ENCODE measurements around the gene MANBA.

The MANBA gene

GRCh38 chr4:102760645-102761295 is at the start of gene MANBA:
TSS of gene MANBA (minus strand) at chr4:102760968. CDS start at chr4:102760894, 74 bp downstream.
- Histone ChIP-seq H2AFZ (ENCODE audit: low read length) (peak within 1 kb of the TSS; percentile 98), H3K4me3 (ENCODE audit: low read length, poor library complexity, severe bottlenecking) (peak within 1 kb of the TSS; percentile 79), H3K4me1 (ENCODE audit: insufficient read depth, low read length, poor library complexity, severe bottlenecking) (peaks cover 24% of the 10 kb centered on the region), H3K36me3 (ENCODE audit: insufficient read depth, low read length) (no peaks in the 10 kb centered on the region), H3F3A (ENCODE audit: low read depth) (peaks cover 3% of the 10 kb centered on the region; the same call in 1 of the 2 replicates), H3K9me2 (replicated peaks; ENCODE audit: low read depth, low read length) (no peaks in the 10 kb centered on the region), H3K9ac (ENCODE audit: low read depth, low read length, poor library complexity, severe bottlenecking) (peak within 1 kb of the TSS; percentile 70), H3K27me3 (ENCODE audit: insufficient read depth, low read length, poor library complexity, severe bottlenecking) (no peaks in the 10 kb centered on the region), H3K4me2 (ENCODE audit: low read depth, low read length, poor library complexity, severe bottlenecking) (peak within 1 kb of the TSS; percentile 76), H3K9me3 (ENCODE audit: insufficient read depth, low read depth, low read length) (no peaks in the 10 kb centered on the region), H4K20me1 (ENCODE audit: insufficient read depth, low read length, poor library complexity, severe bottlenecking) (peaks cover 9% of the 10 kb centered on the region), H3K79me2 (ENCODE audit: insufficient read depth, low read length) (peaks cover 23% of the 10 kb centered on the region; the same call in 1 of the 2 replicates)
- TF ChIP-seq, protein P1, sequence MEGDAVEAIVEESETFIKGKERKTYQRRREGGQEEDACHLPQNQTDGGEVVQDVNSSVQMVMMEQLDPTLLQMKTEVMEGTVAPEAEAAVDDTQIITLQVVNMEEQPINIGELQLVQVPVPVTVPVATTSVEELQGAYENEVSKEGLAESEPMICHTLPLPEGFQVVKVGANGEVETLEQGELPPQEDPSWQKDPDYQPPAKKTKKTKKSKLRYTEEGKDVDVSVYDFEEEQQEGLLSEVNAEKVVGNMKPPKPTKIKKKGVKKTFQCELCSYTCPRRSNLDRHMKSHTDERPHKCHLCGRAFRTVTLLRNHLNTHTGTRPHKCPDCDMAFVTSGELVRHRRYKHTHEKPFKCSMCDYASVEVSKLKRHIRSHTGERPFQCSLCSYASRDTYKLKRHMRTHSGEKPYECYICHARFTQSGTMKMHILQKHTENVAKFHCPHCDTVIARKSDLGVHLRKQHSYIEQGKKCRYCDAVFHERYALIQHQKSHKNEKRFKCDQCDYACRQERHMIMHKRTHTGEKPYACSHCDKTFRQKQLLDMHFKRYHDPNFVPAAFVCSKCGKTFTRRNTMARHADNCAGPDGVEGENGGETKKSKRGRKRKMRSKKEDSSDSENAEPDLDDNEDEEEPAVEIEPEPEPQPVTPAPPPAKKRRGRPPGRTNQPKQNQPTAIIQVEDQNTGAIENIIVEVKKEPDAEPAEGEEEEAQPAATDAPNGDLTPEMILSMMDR (conservative IDR thresholded peaks at IDR 0.05; ENCODE audit: low read length): no peak
- no peak for TF ChIP-seq EZH2phosphoT487 (IDR thresholded peaks at IDR 0.05; ENCODE audit: borderline replicate concordance)

- Histone ChIP-seq H3K4me2 (ENCODE audit: low read depth, low read length, poor library complexity, severe bottlenecking) (peak overlapping the region; percentile 19), H3K9me2 (replicated peaks; ENCODE audit: low read depth, low read length) (no peaks in the 10 kb centered on the region), H3K9ac (ENCODE audit: low read depth, low read length, poor library complexity, severe bottlenecking) (no peak overlapping the region), H4K20me1 (ENCODE audit: insufficient read depth, low read length, poor library complexity, severe bottlenecking) (peaks cover 100% of the 10 kb centered on the region), H3K27me3 (ENCODE audit: insufficient read depth, low read length, poor library complexity, severe bottlenecking) (no peaks in the 10 kb centered on the region), H3K9me3 (ENCODE audit: insufficient read depth, low read depth, low read length) (no peaks in the 10 kb centered on the region), H3K36me3 (ENCODE audit: insufficient read depth, low read length) (peaks cover 93% of the 10 kb centered on the region), H2AFZ (ENCODE audit: low read length) (no peak overlapping the region), H3K4me1 (ENCODE audit: insufficient read depth, low read length, poor library complexity, severe bottlenecking) (peaks cover 5% of the 10 kb centered on the region), H3K4me3 (ENCODE audit: low read length, poor library complexity, severe bottlenecking) (no peak overlapping the region), H3K79me2 (ENCODE audit: insufficient read depth, low read length) (peaks cover 100% of the 10 kb centered on the region), H3F3A (ENCODE audit: low read depth) (no peaks in the 10 kb centered on the region)
- no peak for TF ChIP-seq EZH2phosphoT487 (IDR thresholded peaks at IDR 0.05; ENCODE audit: borderline replicate concordance)
- TF ChIP-seq, protein P1 (conservative IDR thresholded peaks at IDR 0.05; ENCODE audit: low read length): no peak
Observed at GRCh38 chr4:102809691-102810090, 48.9 kb upstream of the MANBA start.

DNA sequence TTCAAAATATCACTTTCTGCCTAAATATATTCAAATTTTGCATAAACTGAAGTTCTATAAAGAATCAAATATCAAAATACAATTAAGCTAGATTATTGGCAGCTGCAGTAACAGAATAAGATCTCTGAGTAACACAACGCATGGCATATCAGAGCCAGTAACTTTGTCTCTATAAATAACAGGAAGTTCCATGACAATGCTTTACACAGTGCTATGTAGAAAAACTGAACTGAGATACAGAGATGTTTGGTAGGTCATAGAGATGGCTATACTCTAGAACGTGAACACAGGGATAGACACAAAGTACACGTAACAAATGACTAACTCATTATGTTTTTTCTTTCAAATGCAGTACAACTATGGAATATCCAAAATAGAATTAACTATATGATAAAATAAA is 48.4 kb upstream of the MANBA start:
- Histone ChIP-seq H3K9me2 (replicated peaks; ENCODE audit: low read depth, low read length) (no peaks in the 10 kb centered on the region), H3K9me3 (ENCODE audit: insufficient read depth, low read depth, low read length) (no peaks in the 10 kb centered on the region), H3K4me1 (ENCODE audit: insufficient read depth, low read length, poor library complexity, severe bottlenecking) (peaks cover 5% of the 10 kb centered on the region), H3K4me2 (ENCODE audit: low read depth, low read length, poor library complexity, severe bottlenecking) (peak overlapping the region; percentile 19), H3F3A (ENCODE audit: low read depth) (no peaks in the 10 kb centered on the region), H3K79me2 (ENCODE audit: insufficient read depth, low read length) (peaks cover 98% of the 10 kb centered on the region), H3K9ac (ENCODE audit: low read depth, low read length, poor library complexity, severe bottlenecking) (no peak overlapping the region), H4K20me1 (ENCODE audit: insufficient read depth, low read length, poor library complexity, severe bottlenecking) (peaks cover 100% of the 10 kb centered on the region), H3K36me3 (ENCODE audit: insufficient read depth, low read length) (peaks cover 98% of the 10 kb centered on the region), H2AFZ (ENCODE audit: low read length) (no peak overlapping the region), H3K4me3 (ENCODE audit: low read length, poor library complexity, severe bottlenecking) (no peak overlapping the region), H3K27me3 (ENCODE audit: insufficient read depth, low read length, poor library complexity, severe bottlenecking) (no peaks in the 10 kb centered on the region)
- no peak for TF ChIP-seq EZH2phosphoT487 (IDR thresholded peaks at IDR 0.05; ENCODE audit: borderline replicate concordance)
- TF ChIP-seq, protein P1 (conservative IDR thresholded peaks at IDR 0.05; ENCODE audit: low read length): no peak

Data from Loucy (cell line).